NCI-H2171 (cell line): ENCODE data around the gene KDM1A.

Experiments
- DNase-seq: peaks from one replicate; lab custom pipeline; 2025; lab: John Stamatoyannopoulos, UW

Gene KDM1A

DNA sequence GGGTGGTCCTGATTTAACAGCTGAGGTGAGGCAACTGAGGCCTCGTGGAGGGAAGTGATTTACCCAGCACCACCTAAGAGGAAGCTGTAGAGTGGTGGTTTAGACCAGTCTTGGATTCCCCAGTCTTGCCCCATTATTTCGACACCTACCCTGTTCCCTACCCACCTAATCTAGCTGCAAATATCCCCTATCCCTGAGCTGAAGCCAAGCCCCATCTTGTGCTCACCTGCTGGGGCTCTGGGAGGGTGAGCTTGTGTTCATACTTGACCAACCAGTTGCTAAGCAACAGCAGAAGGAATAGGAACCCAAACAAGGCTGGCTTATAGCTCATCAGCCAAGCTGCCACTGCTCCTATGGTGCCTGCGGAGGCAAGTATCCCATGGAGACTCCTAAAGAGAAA is 5.6 kb upstream of the KDM1A start:
- peak; percentile 93 for DNase-seq

DNA sequence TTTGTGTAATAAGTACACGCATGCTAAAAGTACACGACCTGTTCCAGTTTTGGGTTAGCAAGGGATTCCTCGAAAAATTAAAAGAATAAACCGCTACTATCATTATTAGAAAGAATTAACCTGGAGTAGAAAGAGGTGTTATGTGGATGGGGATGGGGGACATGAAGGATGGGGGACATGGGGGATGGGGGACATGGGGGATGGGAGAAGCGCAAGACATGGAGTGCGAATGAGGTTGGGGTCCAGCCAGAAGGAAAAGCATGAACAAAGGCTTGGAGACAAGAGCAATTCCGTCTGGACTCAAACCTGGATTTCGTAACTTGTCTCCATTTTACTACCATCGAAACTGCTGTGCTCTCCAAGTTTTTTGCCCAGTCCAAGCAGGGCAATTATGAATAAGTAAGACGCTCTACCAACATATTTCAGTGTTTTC is 591 bp upstream of the KDM1A start:
- no peak for DNase-seq

DNA sequence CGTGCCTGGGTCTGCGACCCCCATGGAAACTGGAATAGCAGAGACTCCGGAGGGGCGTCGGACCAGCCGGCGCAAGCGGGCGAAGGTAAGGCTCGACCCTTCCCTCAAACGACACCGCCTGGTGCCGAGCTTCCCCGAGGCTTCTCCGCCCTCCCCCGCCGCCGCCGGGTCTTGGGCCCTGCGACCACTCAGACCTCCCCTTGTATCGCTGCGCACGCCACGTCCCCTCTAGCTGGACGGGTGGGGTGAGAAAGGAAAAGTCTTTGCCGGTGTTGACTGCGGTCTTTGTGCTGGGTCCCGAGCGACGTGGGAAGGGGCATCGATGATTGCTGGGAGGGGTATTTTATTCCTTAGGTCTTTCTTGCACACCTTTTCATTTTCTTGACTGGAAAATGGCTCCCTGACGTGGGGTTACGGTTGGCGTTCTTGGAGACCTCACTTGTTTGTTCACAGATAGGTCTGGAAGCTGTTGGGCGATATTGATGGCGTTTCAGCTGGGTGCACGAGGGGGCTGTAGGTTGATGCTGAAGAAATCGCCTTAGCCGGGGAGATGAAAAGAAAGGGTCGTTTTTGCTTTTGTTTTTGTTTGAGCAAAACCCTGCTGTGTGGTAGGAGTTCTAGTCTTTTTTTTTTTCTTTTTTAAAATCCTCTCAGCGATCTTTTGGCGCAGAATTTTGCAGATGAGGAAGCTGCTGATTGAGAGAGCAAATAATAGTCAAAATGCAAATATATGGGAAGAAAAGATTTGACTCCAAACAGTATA is 776 bp downstream of the KDM1A start:
- no peak for DNase-seq

DNA sequence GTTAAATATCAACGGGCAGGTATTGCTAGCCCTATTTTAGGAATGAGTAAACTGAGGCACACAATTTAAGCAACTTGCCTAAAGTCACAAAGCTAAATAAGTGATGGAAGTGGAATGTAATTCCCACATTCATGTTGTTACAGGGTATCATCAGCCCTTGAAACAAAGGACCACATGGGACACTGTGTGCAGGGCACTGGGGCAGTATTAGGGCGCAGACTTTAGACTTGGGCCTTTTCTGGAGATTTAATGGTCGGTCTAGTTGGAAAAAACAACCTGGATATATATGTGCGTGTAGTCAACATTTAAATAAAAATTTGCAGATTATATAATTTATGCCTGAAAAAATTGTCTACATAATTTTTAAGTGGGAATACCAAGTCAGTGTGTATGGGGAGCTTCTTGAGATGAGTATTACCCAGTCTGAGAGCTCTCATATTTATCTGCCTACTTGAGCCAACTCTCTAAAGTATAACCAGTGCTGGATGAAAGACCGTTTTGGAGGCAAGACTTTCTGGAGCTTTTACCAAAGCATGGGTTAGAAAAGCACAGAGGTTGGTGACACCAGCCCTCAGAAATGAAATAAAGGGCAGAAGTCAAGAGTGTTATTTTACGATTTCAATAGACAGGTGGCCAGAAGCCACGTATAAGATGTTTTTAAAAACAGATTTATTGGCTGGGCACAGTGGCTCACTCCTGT is 1.6 kb downstream of the KDM1A start:
- DNase-seq: no peak

DNA sequence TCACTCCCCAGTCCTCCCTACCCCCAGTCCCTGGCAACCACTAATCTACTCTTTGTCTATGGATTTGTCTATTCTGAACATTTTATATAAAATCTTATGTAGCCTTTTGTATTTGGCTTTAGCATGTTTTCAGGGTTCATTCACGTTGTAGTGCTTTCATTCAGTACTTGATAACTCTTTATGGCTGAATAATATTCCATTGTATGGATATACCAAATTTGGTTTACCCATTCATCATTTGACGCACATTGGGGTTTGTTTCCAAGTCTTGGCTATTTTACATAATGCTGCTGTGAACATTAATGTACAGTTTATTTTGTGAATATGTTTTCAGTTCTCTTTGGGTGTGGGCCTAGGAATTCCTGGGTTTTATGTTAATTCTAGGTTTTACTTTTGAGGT is 2.6 kb downstream of the KDM1A start:
- no peak for DNase-seq

DNA sequence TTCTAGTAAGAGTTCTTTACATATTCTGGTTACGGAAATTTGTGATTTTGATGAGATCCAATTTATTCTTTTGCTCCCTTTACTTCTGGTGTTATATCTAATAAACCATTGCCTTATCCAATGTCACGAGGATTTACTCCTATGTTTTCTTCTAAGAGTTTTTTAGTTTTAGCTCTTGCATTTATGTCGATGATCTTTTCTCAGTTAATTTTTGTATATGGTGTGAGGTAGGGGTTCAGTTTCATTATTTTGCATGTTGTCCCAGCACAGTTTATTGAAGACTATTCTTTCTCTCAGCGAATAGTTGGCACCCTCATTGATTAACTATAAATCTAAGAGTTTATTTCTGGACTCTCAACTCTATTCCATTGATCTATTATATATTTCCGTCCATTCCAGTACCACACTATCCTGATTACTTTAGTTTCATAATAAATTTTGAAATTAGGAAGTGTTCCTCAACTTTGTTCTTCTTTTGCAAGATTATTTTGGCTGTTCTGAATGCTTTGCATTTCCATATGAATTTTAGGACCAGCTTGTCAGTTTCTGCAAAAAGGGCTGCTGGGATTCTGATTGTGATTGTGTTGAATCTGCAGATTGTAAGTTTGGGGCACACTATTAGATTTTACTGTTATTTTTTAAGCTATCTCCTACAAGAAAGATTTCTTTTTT is 4.0 kb downstream of the KDM1A start:
- DNase-seq: no peak

DNA sequence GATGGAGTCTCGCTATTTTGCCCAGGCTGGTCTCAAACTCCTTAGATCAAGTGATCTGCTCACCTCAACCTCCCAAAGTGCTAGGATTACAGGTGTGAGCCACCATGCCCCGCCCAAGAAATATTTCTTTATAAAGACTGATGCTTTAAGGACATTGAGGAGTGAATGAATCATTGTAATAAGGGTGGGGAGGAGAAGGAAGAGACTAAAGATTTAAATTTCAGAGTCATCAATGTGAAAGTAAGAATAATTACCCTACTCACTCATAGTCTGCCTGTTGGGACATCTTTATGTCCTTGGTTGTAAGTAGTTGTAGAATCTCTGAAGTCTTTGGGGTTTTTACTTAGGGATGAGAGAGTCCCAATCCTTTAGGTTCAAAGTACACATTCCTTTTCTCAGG is 7.3 kb downstream of the KDM1A start:
- DNase-seq: no peak

DNA sequence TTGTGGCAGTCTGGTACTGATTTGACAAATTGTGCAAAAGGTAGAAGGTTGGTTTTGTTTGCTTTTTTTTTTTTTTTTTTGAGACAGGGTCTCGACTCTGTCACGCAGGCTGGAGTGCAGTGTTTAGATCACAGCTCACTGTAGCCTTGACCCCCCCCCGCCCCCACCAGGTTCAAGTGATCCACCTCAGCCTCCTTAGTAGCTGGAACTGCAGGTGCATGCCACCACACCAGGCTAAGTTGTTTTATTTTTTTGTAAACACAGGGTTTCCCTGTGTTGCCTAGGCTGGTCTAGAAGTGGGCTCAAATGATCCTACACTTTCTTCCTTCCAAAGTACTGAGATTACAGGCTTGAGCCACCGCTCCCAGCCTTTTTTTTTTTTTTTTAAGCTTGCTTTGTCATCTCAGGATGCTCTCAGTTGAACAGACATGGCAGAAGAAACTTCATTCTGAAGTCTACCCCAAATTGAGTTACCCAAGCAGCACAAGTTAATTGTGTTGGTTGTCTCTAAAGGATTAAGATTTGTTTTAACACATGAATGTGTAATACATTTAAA is 8.2 kb downstream of the KDM1A start:
- no peak for DNase-seq

DNA sequence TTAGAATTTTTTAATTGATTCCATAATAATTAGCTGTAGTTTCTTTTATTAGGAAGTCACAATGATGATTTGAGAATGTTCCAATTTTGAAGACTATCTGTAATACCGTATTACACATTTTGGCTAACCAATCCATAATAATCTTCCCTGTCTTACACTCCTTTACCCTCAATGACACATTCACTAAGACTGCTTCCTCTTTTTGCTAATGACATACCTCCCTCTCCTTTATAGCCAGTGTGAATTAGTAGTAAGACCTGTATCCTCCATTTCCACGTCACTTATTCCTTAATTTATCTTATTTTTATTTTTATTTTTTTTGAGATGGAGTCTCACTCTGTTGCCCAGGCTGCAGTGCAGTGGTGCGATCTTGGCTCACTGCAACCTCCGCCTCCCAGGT is 10.1 kb downstream of the KDM1A start:
- no peak for DNase-seq

DNA sequence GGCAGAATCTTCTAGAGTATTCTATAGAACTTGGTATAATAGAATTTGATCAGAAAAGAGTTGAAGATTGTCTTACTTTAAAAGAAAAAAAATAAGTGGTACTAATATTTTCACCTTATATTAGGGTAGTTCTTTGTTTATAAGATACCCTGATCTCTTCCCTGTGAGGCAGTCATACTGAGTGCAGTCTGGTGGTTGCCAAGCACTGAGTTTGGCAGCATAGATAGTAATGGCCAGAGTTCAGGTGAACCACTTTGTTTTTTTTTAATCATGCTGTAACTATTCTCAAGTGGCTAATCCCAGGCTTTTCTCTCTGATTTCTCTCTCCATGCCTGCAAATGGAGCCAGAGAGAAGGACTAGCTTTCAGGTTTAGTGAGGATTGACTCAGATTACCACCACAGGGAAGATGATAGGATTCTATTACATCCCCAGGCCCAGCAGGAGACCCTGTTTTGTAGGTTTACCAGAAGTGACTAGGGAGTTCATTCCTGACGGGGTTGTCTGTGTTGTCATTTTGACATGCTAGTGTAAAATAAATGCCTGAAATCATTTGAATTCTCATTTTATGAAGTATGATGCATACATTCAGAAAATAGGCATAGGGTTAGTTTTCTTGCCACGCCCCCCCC is 16.7 kb downstream of the KDM1A start:
- no peak for DNase-seq

DNA sequence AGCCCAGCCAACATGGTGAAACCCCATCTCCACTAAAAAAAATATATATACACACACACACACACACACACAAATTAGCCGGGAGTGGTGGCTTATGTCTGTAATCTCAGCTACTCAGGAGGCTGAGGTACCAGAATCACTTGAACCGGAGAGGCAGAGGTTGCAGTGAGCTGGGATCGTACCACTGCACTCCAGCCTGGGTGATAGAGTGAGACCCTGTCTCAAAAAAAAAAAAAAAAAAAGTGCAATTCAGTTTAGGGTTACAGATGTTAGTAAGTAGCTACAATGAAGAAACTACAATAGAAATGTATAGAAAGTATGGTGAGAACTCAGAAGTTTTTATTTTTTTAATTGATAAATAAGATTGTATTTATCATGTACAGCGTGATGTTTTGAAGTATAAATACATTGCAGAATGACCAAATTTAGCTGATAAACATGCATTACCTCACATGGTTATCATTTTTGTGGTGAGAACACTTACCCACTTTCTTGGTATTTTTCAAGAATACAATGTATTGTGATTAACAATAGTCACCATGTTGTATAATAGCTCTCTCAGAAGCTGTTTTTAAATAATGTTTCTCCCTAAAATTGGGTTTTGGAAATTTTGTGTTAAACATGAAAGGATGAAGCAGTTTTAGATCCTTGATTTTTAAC is 17.9 kb downstream of the KDM1A start:
- no peak for DNase-seq

DNA sequence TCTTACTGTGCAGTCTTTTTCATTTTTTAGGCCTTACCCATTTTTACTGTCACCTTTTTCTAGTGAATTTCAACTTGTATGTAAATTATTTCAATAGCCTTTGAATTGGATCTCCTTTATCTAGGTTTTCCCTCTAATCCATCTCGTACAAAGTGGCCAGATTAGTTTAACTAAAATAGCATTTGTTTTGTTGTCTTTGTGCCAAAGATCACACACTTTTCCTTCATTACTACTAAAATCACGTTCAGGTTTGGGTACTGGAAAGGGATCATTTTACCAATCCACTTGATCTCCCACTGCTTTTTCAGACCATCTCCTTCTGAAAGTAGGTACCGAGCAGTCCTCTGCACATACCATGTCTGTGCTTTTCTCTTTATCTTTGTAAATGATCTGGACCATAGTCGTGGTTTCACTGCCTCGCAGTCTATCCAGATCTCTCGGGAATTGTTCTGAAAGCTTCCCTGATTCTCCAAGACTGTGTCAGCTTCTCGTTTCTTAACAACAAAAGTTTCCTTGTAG is 20.1 kb downstream of the KDM1A start:
- no peak for DNase-seq

DNA sequence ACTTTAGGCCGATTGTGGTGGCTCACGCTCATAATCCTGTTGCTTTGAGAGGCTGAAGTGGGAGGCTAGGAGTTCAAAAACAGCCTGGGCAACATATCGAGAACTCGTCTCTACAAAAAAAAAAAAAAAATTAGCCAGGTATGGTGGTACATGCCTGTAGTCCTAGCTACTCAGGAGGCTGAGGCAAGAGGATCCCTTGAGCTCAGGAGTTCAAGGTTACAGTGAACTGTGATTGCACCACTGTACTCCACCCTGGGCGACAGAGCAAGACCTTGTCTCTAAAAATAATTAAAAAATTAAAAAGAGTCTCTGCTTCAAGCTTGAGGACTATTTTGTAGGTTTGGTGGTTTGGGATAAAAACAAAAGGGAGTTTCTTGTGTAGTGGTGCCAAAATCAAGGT is 21.2 kb downstream of the KDM1A start:
- no peak for DNase-seq

DNA sequence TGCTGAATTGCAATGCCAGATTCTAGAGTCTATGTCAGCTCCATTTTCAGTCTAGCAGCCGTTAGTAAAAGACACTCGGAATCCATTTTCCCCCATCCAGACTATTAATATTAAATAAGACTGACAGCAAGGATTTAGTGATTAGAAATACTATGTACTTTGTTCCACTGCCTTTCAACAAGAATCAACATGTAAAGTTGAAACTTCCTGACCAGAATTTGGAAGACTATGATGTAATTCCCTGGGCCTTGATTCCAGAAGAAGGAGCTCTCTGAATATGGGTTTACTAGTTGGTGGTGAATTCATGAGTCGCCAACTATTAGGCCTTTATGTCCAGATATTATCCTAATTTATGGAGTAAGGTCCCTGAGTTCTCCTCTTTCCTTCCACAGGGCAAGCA is 24.8 kb downstream of the KDM1A start:
- DNase-seq: no peak

DNA sequence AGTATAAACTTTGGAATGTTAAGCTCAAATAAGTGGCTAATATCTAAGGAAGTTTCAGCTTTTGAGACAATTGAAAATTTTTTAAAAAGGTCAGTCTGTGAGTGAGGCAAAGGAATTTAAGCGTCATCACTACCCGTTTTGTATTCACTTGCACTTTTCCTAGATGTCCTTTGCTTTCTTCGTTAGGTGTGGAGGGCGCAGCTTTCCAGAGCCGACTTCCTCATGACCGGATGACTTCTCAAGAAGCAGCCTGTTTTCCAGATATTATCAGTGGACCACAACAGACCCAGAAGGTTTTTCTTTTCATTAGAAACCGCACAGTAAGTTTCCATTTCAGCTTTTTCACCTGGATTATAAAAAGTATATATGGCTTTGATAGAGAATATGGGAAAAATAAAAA is 30.9 kb downstream of the KDM1A start:
- no peak for DNase-seq

DNA sequence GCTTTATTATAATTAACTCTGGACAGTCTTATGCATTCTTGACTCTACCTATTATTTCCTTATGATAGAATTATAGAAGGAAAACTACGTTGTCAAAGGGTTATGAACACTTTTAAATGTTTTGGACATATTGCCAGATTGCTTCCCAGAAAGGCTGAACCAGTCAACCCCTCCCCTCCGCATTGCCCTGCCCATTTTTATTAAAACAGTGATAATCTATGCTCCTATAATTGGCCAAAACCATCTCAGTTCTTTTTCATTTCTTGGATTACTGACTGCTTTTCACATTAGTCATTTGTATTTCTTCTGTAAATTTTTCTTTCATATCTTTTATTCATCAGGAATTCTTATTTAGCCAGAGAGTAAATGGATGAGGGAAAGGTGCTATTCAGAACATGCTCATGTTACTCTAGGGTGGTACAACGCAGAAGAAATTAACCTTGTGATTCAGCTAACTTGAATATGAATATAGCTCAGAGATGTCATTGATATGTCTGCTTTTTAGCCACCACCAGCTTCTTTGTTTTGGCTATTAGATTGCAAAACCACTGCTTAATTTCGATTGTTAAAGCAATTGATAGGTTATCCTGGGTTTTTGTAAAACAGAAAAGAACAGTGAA is 32.1 kb downstream of the KDM1A start:
- DNase-seq: no peak

DNA sequence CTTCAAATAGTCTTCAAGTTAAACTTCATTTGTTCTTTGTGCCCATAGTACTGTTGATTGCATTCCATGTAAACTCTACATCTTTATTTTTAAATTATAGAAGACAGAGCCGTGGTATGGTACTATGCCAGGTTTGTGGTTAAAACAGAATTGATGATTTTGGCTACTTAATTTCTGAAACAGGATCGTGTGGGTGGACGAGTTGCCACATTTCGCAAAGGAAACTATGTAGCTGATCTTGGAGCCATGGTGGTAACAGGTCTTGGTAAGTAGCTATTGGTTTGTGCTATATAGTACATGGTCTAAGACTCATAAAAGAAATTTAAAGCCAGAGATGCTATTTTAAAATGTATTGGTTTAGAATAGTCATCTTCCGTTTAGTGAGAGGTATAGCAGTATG is 38.0 kb downstream of the KDM1A start:
- no peak for DNase-seq

DNA sequence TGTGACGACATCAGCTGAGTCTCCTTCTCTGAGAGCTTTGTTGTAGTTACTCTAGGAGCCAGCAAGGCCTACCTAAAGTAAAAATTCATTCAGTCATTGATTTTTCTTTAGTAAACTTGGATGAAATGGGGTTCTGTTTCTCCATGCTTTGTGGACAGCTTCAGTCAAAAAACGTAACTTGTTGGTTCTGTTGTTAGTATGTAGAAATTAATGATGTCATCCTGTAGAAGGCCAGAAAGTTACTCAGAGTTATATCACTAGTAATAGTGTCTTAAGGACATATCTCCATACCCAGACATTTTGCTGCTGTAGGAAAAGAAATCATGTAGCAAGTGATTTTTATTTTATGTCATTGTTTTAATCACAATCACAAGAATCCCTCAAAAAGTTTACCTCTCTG is 43.0 kb downstream of the KDM1A start:
- DNase-seq: no peak

DNA sequence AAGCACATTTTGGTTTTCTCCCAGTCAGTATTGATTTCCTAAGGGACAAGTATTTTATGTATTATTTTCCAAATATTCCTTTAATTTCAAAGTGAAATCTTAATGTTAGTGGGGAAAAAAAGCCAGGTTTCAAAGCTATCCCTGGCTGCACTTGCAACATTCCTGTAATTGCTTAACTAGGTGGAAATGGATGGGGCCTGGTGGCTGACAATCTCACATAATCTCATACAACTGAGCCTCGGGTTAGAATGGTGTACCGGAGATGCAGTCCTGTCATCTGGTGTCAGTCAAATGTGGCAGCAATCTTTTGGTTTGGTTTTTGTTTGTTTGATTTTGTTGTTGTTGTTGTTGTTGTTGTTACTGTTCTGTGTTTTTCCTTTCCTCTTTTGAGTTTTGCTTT is 46.1 kb downstream of the KDM1A start:
- DNase-seq: no peak

DNA sequence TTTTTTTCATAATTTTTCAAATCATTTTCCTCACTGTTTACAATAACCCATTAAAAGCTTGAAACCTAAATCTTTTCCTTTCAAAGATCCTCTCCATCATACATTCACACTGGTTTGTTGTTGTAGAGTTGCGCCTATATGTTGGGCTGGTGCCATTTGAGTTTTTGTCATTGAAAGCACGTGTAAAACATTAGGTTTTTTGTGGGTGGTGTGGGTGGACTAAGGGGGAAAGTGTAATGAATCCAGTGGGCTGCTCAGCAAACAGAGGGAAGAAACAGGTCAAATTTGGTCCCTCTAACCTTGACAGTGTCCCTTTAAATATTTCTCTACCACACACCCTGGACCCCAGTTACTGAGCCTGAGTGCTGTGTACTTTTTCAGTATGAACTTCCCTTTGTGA is 46.8 kb downstream of the KDM1A start:
- DNase-seq: no peak

DNA sequence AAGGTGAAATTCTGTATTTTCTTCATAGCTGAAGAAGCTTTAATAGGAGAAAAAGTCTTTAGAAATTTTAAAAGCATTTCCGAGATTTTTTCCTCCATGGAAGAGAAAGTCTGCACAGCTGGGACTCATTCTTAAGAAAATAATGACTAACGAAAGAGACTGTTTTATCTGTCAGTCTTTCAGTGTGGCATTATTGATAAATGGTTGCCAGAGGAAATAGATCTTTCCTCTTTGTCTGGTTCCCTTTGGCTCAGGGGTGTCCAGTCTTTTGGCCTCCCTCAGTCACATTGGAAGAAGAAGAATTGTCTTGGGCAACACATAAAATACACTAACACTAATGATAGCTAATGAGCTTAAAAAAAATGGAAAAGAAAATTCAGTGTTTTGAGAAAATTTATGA is 49.9 kb downstream of the KDM1A start:
- no peak for DNase-seq
